NCI-H2107 treated with DMSO at 0.1 percent for 48 hours (cell line): ENCODE results near the gene GET3.
"Not testable (repeated sequence)": the region's sequence is repeated elsewhere in the genome, so short reads cannot be mapped to it uniquely, and the experiment has no call there.

Source experiments
- DNase-seq: peaks from one replicate; lab custom pipeline; 2025; ENCODE audit not compliant: unreplicated experiment; lab: John Stamatoyannopoulos, UW

The GET3 gene

DNA sequence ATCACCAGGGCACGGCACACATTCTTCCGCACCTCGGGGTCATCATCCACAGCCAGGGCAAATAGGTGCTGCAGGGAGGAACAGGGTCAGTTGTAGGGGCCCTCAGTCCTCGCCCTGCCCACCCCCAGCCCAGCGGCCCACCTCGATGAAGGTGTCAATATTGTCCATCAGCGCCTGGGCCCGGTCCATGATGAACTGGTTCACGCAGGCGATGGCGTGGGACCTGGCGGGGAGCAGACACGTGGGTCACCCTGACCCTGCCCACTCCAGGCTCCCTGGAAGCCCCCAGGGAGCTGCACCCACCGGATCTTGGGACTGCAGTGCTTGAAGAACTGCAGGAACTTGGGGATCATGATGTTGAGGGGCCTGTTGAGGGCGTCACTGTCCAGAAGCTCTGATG is 22.2 kb upstream of the GET3 start:
- no peak for DNase-seq

DNA sequence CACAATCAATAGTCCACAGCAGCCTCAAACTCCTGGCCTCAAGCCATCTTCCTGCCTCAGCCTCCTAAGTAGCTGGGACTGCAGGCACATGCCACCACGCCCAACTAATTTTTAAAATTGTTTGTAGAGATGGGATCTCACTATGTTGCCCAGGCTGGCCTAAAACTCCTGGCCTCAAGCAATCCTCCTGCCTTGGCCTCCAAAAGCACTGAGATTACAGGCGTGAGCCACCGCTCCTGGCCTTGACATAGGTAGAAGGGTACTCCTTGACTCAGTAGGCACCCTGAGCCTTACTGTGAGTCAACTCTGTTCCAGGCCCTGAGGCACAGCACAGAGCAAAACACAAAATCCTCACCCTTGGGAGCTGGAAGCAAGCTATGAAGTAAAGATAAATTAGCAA is 21.4 kb upstream of the GET3 start:
- DNase-seq, result no peak

GRCh38 chr19:12720296-12720695 is 17.0 kb upstream of the GET3 start:
- DNase-seq, result no peak

DNA sequence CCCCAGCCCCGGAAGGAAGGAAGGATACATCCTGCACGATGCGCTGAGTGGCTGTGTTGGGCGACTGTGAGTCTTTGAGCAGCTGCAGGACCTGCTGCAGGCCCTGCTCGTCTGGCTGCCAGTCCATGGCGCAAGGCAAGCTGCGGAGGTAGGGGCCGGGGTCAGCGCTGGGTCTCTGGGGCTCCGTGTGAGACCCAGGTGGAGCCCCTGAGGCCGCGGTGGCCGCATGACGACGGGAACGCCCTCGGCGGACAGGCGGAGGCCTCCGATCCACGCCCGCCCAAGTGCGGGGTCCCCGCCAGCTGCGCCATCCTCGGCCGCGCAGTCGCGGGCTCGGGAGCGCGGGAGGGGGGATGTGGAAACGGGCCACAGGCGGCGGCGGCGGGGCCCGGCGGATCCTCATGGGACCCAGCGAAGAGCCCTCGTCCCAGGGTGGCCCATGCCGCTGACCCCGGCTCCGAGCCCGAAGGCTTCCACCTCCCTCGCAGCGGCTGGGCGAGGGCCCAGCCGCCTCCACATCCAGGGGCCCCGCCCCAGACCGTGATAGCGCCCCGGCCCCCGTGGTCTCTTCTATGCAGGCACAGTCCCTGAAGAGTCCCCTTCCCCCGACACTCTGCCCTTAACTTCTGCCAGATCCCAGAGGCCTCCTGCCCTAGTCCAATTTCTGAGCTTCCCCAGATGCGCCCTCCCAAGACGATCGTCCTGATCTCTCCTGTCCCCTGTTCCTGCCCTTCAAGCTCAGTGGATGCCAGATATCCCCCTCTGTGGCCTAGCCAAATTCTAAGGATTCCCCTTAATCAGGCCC is 16.2 kb upstream of the GET3 start:
- DNase-seq, result no peak

DNA sequence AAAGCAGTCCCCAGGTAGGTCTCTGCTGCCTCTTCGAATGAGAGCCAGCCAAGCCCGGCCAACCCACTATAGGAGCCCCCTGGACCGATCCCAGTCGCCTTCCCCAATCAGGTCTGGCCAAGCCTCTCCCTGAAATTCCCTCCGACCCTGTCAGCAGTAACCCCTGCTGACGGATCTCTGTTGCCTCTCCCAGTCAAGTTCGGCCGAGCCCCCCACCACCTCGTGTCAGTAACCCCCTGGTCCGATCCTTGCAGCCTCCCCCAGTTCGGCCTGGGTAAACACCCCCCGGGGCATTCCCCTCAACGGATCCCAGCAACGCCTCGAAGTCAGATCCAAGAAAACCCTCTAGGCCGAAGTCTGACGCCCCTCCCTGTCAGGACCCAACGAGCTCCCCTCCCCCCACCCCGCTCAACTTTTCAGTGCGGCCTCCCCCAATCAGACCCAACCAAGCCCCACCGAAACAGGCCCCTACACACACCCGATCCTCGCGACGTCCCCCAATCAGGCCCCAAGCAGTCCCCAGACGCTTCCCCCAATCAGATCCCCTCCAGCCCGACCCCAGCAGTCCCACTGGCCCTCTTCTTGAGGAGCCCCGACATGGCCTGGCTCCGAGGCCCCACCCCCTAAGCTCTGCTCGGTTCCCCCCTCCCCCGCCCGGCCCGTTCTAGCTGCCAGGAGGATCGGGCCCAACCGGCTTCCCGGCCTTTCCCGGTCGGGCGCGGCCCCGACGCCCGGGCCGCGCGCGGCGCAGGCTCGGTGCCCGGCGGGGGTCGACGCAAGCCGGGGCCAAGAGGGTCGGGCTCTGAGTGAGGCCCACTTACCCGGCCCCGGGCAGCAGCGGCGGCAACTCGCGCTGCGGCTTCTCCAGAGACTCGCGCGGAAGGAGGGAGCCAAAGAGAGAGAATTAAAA is 15.4 kb upstream of the GET3 start:
- DNase-seq, result no peak

- DNase-seq, result peak; percentile 96
Measured at GRCh38 chr19:12722566-12723380, 14.5 kb upstream of the GET3 start.

GRCh38 chr19:12723381-12723640 is 14.0 kb upstream of the GET3 start:
- no peak for DNase-seq

- DNase-seq, result peak; percentile 26
Measured at GRCh38 chr19:12723641-12724426, 13.5 kb upstream of the GET3 start, which contains the start of gene TNPO2. Gene TNPO2, minus strand, starts transcription at chr19:12723932. Its CDS starts 2,955 bp downstream, at chr19:12720977.

GRCh38 chr19:12725612-12726011 is 11.7 kb upstream of the GET3 start:
- DNase-seq, result not testable (repeated sequence)

GRCh38 chr19:12726988-12727316 is 10.3 kb upstream of the GET3 start:
- DNase-seq, result no peak

- no peak for DNase-seq
Measured at GRCh38 chr19:12727745-12728433, 9.4 kb upstream of the GET3 start.

GRCh38 chr19:12730064-12730463 is 7.2 kb upstream of the GET3 start:
- no peak for DNase-seq

- DNase-seq, result no peak
Measured at GRCh38 chr19:12731337-12731736, 6.0 kb upstream of the GET3 start.

DNA sequence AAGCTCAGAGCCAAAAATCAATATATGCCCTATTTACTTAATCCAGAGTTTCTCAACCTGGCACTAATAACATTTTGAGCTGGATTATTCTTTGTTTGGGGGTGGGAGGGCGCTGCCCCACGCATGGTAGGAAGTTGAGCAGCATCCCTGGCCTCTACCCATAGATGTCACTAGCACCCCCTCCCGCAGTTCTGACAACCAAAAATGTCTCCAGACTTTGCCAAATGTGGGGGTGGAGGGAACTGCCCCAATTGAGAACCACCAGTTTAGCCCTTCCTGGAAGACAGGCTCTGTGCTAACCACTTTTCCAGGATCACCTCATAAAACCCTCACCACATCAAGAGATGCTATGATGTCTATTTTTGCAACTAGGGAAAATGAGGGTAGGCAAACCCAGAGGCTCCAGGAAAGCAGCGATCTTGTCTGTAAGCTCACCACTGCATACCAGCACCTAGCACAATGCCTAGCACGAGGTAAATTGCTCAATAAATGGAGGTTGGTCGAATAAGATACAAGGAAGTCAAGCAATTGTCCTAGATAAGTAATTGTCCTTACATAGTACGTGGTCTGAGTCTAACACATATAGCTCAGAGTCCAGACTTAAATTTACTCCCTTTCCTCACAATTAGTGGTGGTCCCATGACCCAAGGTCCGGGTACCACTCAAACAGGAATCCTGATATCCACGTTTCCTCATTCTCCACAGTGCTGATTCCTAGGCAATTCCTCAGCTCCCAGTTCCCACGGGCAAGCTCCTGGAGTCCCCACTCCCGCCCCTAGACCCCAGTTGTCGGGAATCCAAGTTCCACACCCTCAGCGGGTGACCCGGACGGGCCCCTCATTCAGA is 3.7 kb upstream of the GET3 start:
- peak; percentile 15 for DNase-seq

DNA sequence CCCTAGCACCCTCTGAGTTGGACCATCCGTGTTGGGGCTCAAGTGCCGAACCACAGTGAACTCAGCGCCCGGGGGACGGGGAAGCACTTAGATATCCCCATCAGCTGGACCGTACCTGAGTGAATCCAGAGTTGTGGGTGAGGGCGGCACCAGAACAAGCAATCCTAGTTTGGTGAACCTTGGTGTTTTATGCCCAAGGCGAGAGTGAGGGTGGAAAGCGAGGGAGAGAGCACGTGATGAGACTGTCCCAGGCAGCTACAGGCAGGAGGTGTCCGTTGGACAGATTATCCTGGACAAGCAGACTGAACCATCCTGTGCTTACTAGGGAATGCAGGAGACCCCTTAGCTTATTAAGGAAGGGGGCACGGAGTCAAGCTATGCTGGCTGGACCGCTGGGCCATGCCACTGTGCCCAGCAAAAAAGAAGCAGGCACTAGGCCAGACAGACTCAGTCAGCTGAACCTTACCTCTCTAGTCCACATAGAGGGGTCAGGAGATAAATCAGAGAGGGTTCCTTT is 596 bp downstream of the GET3 start:
- DNase-seq, result no peak

DNA sequence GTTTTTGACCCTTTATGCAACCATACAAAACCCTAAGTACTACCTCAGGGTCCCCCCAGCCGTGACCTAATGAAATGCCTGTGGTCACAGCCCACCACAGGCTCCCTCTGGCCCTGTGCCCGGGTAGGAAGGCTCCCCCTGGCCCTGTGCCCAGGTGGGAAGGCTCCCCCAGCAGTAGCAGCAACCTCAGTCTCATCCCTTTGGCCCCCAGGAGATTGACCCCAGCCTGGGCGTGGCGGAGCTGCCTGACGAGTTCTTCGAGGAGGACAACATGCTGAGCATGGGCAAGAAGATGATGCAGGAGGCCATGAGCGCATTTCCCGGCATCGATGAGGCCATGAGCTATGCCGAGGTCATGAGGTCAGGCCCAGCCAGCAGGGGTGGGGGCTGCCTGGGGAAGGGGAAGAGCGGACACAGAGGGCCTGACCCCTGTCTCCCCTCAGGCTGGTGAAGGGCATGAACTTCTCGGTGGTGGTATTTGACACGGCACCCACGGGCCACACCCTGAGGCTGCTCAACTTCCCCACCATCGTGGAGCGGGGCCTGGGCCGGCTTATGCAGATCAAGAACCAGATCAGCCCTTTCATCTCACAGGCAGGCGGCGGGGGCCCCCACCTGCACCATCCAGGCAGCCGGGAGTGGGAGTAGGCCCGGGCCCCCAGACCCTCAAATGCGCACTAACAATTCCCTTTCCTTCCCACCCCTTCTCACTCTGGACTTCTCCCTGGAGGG is 8.0 kb downstream of the GET3 start:
- no peak for DNase-seq

DNA sequence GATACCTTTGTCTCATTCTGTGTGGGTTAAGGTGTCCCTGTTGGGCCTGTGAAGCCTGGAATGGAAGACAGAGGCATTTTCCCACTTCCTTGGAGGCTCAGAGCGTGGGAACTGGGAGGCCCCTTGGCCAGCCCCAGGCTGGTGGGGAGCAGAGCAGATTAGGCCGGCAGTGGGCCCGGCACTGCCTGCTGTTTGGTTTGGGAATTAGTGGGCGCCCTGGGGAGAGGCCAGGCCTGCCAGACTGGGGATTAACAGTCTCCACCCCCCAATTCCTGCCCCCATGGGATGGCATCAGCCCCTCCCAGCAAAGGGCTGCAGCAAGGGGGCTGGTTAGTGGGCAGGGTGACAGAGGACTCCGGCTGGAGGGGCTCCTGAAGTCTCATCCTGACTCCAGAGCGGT is 11.2 kb downstream of the GET3 start:
- no peak for DNase-seq

DNA sequence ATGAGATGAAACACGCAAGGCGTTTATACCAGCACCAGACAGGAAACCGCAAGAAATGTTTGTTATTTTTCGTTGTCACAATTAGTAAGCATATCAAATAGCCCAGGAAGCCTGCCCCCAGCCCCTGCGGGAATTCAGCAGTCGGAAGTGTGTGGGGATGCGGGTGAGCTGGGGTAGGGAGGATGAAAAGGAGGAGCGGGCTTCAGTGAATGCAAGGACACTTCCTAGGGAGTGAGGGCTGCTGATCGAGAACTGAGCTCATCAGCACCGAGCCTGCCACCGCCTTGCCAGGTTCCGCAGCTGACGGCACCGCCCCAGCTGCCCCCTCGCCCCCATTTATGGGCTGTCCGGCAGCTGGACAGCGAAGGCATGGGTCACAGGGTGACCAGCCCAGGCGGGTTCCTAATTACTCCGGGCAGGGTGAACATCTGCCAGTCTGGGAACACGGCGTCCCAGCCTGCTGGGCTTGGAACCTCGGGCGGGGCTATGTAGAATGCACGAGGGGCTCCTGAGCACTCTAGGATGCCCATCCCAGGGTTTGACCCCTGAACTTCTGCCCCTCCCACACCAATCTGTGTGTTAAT is 12.7 kb downstream of the GET3 start:
- peak; percentile 27 for DNase-seq
